Stimulated activated CD4-positive, alpha-beta T cell treated with anti-CD3 and anti-CD28 coated beads, Interleukin-2, amount 100 ng/mL, for 4 hours (primary cell): Measurements from ENCODE around the gene FRMPD1.
A peak's percentile ranks its signal among the peaks of the same experiment; 100 is the strongest.
"Not testable (repeated sequence)": the region's sequence is repeated elsewhere in the genome, so short reads cannot be mapped to it uniquely, and the experiment has no call there.

Experiments used
- DNase-seq: peaks from one replicate; pipeline ENCODE4 v3.0.0-alpha.2; 2020; ENCODE audit warnings: low read depth

Gene FRMPD1

DNA sequence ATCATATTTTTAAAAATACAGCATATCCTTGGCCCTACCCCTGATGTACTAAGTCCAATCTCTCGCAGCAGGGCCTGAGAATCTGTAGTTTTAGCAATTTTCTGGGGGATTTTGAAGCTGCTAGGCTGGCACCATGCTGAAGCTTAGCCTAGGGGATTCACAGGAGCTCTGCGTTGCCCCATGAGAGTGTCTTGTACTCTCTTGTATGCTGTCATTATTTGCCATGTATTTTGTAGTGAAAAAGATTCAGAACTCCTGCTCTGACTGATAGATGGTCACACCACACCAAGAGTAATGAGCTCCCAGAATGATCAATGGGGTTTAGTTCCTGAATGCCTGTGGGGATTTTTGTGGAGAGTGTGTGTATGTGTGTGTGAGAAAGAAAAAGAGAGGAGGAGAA, 82.2 kb downstream of the FRMPD1 start:
- no peak for DNase-seq

DNA sequence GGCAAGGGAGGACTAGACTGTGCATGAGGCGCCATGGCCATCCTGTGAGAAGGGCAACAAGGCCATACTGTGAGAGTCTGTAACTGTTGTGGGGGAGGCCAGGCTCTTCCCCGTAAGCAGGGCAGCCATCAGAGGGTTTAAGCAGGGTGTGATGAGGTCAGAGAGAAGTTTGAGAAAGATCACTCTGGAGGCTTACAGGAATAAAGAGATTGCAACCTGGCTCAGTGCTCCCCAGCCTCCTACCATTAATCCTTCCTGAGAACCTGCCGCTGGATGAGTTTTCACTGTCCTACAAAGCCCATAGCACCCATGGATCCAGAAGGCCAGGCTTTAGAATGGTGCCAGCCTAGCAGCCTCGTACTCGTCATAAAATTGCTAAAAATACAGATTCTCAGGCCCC, 88.5 kb downstream of the FRMPD1 start:
- no peak for DNase-seq

DNA sequence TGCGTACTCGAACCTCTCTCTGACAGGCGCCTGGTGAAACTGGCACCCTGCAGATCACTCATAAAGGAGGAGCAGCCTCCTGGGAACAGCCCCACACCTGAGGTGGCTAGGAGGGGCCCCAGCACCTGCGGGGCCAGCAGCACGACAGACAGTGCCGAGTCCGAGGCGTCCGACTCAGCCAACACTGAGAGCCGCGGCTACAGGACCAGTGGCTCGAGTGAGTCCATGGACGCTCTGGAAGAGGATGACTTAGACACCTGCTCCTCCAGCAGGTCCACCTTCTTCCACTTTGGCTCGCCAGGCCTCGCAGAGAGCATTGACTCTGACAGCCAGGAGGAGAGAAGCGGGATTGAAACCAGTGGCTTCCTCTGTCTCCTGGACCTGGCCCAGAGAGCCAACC, 89.4 kb downstream of the FRMPD1 start:
- DNase-seq, result no peak

DNA sequence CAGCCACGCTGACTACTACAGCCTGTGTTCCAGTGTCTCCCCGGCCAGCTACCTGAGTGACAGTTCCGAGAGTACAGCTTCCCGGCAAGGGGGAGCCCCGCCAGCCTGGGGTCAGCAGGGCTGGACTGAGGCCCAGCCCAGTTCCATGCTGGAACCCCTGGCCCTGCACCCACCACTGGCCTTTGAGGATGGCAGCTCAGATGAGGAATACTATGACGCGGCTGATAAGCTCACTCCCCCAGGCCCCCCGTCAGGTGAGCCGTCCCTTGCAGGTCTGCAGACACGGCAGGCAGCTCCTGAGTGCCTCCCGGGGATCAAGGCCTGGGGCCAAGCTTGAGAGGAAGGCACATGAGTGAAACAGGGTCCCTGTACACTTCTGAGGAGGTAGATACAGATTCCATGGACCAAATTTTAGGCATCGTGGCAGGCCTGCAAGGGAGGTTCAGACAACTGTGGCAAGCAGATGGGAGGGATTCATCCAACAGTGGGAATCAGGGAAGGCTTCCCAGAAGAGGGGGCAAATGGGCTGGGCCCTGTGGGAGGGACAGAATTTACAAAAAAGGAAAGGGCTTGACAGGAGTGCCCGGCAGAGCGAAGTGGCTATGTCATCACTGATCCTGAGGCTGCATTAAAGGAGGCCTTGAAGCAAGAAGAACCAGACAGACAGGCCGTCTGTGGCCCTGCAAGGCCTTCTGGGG, 90.0 kb downstream of the FRMPD1 start:
- no peak for DNase-seq

DNA sequence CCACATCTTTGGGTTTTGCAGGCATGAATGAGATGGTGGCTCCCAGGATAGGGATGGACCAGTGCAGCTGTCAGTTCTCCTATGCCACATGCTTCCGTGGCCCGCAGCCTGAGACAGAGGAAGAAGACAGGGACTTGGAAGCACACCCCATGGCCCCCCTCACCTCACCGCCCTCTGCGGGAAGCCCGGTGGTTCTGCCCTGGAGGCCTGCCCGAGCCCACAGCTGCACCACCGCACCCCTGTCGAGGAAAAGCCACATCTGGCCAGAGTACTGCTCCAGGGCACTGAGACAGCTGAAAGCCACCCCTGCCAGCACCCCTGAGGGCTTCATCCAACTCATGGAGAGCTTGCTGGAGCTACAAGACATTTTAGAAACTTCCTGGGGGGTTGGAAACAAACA, 95.2 kb downstream of the FRMPD1 start:
- DNase-seq, result no peak

DNA sequence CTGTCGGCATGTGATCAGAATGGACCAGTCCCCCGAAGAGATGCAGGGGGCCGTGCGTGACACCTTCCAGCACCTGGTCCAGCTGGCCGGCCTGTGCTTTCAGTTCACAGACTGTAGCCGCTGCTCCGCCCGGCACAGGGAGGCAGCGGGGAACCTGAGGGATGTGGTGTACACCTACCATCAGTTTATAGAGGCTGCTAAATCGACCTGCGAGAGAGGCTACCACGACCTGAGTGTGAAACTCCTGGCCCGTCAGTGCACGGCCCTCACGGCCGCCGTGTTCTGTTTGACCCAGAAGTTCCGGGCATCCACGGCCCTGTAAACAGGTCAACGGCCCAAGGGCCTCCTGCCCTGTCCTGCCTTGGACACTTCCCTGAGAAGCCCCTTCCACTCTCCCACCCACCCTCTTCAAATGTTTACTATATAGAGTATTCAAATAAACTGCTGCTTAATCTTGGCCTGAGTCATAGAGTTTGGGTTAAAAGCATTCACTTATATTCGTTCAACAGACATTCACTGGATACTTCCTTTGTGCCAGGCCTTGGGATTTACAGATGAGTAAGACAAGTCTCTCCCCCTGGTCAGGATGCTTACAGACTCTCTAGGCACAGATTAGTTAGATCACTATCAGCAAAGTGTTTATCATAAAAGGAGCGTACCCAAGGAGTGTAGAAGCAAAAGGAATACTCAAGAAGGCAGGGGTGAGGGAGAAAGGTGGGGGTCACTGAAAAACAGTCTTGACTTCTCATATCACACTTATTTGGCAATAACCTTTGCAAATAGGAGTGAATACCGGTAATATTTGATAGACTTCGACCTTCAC, 95.9 kb downstream of the FRMPD1 start:
- DNase-seq, result no peak

DNA sequence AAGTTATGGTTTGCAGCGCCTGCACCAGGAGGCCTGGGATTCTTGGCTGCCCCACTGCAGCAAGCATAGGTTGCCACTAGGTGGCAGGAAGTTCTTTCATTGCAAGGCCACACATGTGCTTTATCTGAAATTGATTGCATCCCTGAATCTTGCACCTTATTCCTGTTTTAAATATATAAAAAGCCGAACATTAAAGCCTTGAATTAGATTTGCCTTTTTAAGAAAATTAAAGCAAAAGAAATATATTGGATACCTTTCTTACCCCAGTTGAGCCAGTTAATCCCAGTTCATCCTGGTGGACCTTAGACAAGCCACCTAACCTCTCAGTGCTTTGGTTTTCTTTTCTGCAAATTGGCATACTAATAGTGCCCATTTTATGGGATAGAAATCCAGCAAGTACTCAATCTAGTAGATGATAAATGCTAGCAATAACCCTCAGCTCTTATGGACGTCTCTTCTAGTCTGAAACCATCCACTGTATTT, 96.6 kb downstream of the FRMPD1 start:
- DNase-seq, result peak; percentile 39

DNA sequence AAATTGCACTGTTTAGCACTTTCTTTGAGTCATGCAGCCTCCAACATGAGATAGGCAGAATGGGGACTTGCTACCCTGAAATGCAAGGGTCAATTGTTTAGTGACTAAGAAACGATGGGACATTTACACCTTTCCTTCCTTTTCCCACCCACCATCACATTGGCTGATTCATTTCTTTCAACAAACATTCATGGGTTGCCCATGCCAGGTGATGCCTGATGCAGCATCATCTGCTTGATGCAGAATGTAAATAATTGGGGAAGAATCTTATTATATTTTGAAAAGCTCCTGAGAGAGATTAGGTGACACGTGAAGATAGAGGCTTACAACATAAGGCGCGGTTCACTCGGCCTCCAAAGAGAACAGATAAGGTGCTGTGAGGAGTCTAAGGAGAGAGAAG, 98.4 kb downstream of the FRMPD1 start:
- no peak for DNase-seq

DNA sequence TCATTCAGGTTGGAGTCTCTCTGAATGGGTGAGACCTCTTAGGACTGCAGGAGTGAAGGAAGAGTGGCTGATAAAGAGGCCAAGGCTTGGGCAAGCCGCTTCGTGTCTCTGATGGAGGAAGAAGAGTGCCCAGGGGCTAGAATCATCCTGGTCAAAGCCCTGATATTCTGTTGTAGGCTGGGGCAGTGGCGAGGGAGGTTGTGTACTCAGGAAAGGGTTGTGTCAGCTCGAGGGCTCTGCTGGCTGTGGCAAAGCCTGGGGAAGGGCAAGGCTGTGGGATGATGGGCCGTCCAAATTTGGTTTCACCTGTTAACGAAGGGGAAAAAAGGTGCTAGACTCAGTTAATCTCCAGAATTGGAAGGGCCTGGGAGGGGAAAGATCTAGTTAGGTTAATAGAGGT, 100.4 kb downstream of the FRMPD1 start:
- DNase-seq, result no peak

DNA sequence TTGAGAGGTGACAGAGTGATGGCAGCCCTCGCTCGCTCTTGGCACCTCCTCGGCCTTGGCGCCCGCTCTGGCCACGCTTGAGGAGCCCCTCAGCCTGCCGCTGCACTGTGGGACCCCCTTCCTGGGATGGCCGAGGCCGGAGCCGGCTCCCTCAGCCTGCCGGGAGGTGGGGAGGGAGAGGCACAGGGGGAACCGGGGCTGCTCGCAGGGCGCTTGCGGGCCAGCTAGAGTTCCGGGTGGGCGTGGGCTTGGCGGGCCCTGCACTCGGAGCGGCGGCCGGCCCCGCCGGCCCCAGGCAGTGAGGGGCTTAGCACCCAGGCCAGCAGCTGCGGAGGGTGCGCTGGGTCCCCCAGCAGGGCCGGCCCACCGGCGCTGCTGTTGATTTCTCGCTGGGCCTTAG, 101.0 kb downstream of the FRMPD1 start:
- not testable (repeated sequence) for DNase-seq

DNA sequence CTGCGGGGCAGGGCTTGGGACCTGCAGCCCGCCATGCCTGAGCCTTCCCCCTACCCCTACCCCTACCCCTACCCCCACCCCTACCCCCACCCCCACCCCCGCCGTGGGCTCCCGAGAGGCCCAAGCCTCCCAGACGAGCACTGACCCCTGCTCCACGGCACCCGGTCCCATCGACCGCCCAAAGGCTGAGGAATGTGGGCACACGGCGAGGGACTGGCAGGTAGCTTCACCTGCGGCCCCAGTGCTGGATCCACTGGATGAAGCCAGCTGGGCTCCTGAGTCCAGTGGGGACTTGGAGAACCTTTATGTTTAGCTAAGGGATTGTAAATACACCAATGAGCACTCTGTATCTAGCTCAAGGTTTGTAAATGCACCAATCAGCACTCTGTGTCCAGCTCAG, 101.4 kb downstream of the FRMPD1 start:
- not testable (repeated sequence) for DNase-seq

DNA sequence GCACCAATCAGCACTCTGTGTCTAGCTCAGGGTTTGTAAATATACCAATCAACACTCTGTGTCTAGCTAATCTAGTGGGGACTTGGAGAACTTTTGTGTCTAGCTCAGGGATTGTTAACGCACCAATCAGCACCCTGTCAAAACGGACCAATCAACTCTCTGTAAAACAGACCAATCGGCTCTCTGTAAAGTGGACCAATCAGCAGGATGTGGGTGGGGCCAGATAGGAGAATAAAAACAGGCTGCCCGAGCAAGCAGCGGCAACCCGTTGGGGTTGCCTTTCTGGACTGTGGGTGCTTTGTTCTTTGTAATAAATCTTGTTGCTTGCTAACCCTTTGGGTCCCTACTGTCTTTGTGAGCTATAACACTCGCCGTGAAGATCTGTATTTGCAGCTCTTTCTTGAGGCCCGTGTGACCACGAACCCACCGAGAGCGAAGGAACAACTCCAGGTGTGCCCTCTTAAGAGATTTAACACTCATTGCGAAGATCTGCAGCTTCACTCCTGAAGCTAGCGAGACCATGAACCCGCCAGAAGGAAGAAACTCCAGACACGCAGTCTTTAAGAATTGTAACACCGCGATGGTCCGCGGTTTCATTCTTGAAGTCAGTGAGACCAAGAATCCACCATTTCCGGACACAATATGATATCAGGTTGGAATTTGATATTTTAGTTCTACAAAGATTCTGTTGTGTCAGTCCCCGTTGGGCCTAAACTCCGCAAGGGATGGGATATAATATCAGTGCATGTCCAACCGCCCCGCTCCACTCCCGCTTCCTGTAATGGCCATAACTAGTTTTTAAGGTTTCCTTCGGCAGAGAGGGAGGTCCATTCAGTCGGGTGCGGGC, 102.1 kb downstream of the FRMPD1 start:
- no peak for DNase-seq

DNA sequence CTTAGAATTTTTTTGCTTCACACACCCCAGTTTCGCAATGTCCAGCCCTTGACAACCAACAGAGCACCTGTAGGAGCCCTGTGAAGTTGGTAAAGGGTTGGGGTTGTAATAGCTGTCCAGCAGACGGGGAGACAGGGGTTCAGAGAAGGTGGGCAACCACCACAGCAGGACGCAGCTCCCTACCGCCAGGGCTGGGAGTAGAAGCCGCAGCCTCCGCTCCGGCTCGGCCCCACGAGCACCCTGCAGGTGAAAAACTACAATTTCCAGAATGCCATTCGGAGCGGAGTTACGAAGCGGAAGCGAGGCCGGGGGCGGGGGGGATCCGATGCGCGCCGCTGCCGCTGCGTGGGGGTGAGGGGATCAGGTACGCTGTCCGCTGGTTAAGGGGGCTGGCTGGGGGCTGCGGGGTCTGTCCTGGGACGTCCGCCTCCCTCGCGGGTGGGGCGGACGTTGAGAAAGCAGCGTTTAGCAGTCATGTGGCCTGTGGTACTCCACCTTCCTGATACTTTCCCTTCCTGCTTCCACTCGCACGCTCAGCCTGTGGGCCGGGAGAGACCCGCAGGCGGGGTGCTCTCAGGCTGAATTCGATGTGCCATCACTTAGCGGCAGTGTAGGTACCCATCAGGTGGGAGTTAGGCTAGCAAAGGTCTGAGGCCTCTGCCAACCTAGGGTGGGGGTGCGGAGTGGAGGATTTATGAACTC, 102.9 kb downstream of the FRMPD1 start, which contains the start of gene TRMT10B:
TSS of gene TRMT10B (plus strand) at position 317 of the 702 bp plus-strand sequence. CDS start 8,127 bp downstream, outside the sequence.
- peak; percentile 70 for DNase-seq

DNA sequence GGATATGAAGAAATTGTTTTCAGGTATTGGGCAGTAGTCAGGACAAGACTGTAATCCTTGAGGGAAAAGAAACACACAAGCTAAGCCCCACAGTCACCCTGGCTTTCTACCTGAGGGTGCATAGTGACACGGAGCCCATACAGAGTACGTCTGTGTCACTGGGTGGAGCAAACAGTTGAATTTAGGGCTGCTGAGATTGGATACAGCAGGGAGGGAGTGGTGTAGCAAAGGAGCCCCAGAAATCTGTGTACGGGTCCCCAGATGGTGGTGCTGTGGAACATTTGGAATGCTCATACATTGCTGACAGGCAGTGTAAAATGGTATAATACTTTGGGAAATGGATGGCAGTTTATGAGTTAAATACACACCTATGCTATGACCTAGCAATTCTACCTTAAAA, 108.0 kb downstream of the FRMPD1 start:
- no peak for DNase-seq

DNA sequence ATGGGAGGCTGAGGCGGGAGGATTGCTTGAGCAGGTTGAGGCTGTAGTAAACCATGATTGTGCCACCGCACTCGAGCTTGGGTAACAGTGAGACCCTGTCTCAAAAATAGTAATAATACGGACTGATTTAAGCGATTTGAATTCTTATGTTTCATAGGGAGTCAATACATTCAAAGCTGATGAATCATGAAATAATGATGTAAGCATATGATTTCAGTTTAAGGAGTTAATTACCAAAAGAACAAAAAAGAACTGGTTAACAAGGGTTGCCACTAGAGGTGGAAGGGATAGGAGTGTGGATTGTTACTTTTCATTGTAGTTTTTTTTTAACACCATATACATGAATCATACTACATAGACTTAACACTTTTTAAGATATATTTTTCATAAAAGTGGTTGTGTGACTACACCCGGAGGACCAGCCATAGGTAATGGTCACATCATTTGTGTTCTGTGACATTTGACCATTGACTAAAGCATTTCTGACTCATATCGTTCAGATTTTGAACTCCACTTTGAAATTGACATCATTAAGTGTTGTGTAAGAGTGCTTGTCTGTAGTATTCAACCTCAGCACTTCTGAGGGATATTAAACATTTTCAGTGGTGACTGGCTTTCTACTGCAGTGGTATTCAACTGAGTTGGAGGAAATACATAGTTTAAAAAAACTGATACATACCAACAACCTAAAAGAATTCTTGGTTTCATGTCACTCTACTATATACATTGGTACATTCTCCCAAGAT, 109.8 kb downstream of the FRMPD1 start:
- DNase-seq, result no peak

DNA sequence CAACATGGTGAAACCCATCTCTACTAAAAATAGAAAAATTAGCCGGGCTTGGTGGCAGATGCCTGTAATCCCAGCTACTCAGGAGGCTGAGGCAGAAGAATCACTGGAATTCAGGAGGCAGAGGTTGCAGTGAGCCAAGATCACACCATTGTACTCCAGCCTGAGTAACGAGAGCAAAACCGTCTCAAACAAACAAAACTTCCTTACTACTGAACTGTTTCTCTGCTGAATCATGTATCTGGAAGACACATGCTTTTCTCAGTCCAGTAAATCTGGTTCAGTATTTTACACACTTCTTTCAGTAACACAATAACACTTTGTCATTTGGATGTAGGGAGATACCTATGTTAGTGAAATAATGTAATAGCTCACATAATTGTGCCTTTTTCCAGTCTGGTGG, 110.8 kb downstream of the FRMPD1 start:
- no peak for DNase-seq

DNA sequence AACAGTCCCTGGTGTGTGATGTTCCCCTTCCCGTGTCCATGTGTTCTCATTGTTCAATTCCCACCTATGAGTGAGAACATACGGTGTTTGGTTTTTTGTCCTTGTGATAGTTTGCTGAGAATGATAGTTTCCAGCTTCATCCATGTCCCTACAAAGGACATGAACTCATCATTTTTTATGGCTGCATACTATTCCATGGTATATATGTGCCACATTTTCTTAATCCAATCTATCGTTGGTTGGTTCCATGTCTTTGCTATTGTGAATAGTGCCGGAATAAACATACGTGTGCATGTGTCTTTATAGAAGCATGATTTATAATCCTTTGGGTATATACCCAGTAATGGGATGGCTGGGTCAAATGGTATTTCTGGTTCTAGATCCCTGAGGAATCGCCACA, 114.5 kb downstream of the FRMPD1 start:
- not testable (repeated sequence) for DNase-seq

DNA sequence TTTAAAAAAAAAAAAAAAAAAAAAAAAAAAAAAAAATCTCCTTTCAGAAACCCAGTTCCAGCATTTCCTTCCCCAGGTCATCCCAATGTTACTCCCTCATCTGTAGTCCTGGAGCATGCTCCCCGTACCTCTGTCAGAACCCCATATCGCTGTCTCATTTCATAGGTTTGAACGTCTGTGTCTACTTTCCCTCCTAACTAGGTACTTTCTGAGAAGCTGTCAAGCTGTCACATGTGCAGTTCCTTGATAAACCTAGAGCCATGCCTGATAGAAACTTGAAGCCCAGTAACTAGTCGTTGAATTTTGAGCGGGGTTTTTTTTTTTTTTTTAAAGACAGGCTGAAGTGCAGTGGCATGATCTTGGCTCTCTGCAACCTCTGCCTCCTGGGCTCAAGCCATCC, 118.6 kb downstream of the FRMPD1 start:
- no peak for DNase-seq

DNA sequence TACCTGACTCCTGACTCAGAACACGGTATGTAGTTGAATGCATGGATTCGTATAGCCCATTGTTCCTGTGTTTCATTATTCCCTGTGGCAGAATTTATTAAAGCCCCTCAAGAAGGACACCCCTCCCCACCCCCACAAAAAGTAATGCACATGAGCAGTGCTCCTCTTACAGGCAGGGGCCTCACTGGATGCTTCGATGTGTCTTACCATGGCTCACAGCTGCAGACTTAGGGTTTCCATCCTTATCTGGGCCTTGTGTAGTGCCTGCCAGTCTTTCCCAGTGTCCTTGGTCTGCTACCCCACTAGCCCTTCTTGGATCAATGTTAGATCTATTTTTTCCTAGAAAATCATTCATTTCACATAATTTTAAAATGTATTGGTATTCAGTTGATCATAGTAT, 119.2 kb downstream of the FRMPD1 start:
- DNase-seq, result no peak

DNA sequence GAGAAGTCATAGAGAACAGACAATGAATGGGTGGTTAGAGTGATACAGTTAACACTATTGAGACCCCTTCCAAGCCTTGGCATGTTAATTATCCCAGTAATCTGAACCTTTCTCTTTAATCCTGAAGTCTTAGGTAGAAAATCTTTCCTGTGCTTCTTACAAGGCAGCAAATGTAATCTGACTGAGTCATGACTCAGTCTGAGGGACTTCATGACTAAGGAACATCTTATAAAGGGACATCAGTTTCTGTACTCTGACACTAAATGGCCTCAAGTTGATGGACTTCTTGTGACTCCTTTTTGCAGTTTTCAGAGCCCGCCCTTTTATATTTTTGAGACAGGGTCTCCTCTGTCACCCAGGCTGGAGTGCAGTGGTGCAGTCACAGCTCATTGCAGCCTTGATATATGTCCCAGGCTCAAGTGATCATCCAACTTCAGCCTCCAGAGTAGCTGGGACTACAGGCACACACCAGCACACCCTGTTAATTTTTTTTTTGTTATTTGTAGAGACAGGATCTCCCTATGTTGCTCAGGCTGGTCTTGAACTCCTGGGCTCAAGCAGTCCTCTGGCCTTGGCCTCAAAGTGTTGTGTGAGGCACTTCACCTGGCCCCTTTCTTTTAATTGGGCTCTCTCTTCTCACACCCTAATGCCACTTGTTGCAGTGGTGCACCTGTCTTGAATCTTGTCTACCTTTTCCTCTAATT, 124.6 kb downstream of the FRMPD1 start:
- DNase-seq, result no peak
